ENCODE measurements around the gene FAM181A.
A peak's percentile ranks its signal among the peaks of the same experiment; 100 is the strongest.

Gene FAM181A

DNA sequence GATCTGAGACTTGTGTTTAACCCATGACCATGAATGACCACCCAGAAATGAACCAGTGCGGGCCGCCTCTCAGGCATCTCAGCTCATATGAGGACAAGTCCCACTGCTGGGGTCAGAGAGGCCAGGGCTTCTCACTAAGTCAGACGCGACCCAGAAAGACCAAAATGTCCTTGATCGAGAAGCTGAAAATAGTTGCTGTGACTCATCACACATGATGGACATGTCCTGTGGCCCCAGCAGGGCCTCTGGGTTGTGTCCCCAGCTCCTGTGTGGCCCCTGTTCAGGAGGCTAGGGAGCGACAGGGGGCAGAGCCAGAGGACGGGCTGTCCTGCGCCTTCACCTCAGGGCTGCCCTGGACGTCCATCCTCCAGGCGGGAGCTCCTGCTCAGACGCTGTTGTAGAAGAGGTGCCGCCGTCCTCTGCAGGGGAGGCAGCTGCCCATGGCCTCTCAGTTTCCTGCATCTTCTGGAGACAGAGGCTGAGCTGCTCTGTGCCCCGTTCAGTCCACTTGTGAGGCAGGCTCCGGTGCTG lies 29.0 kb upstream of the FAM181A start:
- no peak overlapping the region for H3K27ac Mint-ChIP-seq
- no peaks in the 10 kb centered on the region for H3K36me3 Mint-ChIP-seq
- peaks cover 1% of the 10 kb centered on the region for H3K27me3 Mint-ChIP-seq
- H3K4me1 Mint-ChIP-seq, result no peaks in the 10 kb centered on the region
- H3K9me3 Mint-ChIP-seq, result no peaks in the 10 kb centered on the region
- no peak overlapping the region for H3K4me3 Mint-ChIP-seq

DNA sequence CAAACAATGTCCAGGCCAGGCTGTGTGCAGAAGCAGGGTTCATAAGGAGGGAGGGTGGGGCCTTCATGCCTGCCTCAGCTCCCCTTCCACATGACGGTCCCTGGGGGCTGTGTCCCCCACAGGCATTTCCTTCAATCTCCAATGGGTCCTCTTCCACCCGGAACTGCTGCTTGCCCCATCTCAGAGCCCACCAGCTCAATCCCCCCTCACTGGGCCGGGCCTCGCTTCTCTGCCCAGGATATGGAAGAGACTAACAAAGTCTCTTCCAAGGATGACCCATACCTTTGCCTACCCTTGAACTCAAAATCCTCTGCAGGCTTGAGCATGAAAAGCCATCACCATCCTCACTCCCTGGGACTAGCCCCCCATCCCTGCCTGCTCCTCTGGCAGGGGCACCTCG lies 28.4 kb upstream of the FAM181A start:
- no peak overlapping the region for H3K27ac Mint-ChIP-seq

DNA sequence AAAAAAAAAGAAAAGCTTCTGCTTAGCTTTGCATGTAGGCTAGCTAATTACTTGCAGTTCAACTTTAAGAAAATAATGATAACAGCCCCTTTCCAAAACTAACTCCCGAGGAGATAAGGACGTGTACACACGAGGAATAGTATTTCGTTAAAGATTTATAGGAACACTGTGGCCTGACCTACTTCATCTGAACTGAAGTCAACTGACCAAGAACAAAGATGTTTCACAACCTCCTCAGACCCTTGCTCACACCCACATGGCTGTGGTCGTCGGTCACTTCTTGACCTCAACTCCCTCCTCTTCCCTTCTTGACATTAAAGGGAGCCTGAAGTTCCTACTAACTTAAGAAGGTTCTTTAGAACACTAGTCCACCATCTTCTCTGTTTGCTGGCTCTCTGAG lies 25.3 kb upstream of the FAM181A start:
- Mint-ChIP-seq H3K27me3 (peaks cover 9% of the 10 kb centered on the region), H3K4me3 (no peak overlapping the region), H3K4me1 (no peaks in the 10 kb centered on the region), H3K9me3 (no peaks in the 10 kb centered on the region), H3K36me3 (no peaks in the 10 kb centered on the region), H3K27ac (peak overlapping the region; percentile 5)

More for the DNA sequence above, 28.4 kb upstream of the FAM181A start:
- Mint-ChIP-seq H3K4me1 (no peaks in the 10 kb centered on the region), H3K27me3 (peaks cover 3% of the 10 kb centered on the region), H3K9me3 (no peaks in the 10 kb centered on the region), H3K36me3 (no peaks in the 10 kb centered on the region), H3K4me3 (no peak overlapping the region)

DNA sequence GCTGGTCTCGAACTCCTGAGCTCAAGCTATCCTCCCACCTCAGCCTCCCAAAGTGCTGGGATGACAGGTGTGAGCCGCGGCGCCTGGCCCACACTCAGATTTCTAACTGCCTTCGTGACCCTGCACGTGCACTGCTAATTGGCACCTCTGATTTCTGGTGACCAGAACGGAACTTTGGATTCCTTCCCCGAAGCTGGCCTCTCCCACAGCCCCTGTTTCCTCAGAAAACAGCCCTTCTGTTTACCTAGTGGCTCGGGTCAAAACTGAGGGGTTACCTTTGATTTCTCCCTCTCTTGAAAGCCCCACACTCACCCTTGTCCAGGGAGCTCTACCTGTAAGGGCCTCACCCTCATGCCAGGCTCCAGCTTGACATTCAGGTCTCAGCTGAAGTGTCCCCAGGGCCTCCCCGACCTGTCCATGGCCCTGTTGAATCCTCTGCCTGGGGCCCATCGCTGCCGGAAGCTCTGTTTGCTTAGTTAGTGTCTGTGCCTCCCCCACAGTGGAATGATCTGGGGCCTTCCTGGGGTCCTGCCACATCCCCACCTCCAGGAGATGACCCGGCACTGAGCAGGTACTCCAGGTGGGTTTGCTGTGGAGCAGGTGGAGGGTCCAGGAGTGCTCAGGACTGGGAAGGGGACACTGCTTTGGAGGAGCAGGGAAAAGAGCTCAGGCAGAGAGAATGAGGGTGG lies 24.4 kb upstream of the FAM181A start:
- Mint-ChIP-seq H3K27me3 (peaks cover 9% of the 10 kb centered on the region), H3K4me1 (no peaks in the 10 kb centered on the region), H3K9me3 (no peaks in the 10 kb centered on the region), H3K36me3 (no peaks in the 10 kb centered on the region), H3K4me3 (no peak overlapping the region), H3K27ac (no peak overlapping the region)

DNA sequence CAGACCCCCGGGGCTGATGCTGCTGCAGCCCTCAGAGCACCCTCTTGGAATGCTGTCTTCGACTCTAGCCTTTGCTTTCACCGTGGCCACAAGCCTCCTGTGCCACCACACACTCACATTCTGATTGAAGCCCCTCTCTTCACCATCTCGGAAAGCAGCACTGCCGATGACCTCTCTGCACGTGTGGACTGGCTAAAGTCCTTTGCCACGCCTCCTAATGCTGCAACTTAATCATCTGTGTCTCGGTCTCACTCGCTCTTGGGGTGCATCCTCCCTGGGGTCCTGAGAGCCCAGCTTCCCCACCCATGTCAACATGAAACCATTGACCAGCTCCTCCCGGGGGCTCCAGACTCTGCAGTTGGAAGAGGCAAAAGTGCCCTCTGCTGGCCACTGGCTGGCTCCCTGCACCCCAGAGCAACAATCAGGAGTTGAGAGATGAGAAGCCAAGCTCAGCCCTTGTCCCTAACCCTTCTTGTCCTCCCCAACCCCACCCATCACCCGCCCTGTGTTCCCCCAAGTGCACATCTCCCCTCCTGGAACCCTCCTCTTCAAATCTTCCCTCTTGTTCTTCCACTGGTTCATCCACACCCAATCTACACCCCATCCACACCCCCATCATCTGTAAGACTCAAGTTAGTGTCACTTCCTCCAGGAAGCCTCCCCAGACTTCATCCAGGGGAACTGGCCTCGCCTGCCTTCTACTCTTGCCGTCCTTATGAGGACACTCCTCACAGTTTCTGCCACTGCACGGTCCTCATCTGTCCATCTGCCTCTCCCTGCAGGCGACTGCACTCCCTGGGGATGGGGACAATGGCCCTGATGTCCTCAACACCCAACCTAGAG lies 23.6 kb upstream of the FAM181A start:
- Mint-ChIP-seq H3K36me3 (no peaks in the 10 kb centered on the region), H3K4me3 (no peak overlapping the region), H3K27me3 (peaks cover 9% of the 10 kb centered on the region), H3K9me3 (no peaks in the 10 kb centered on the region), H3K27ac (no peak overlapping the region), H3K4me1 (no peaks in the 10 kb centered on the region)

DNA sequence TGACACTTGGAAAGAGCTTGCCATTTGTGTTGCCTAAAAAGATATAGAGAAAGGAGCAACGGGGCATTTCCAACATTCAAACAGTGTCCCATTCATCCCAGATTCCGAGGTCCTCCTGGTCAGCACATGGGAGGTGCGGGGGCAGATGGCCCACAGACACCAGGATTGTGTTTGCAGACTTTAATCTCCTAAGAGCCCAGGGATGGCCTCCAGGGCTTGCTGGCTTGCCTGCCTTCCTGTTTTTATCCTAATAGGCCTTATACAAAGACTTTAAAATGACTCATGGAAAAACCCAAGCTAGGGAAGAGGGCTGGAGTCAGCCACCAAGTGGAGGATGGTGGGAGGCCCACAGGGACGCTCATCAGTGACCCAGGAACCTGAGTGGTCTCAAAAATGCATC lies 21.5 kb upstream of the FAM181A start:
- Mint-ChIP-seq H3K27me3 (peaks cover 7% of the 10 kb centered on the region), H3K9me3 (no peaks in the 10 kb centered on the region), H3K4me1 (no peaks in the 10 kb centered on the region), H3K4me3 (no peak overlapping the region), H3K27ac (no peak overlapping the region), H3K36me3 (no peaks in the 10 kb centered on the region)

DNA sequence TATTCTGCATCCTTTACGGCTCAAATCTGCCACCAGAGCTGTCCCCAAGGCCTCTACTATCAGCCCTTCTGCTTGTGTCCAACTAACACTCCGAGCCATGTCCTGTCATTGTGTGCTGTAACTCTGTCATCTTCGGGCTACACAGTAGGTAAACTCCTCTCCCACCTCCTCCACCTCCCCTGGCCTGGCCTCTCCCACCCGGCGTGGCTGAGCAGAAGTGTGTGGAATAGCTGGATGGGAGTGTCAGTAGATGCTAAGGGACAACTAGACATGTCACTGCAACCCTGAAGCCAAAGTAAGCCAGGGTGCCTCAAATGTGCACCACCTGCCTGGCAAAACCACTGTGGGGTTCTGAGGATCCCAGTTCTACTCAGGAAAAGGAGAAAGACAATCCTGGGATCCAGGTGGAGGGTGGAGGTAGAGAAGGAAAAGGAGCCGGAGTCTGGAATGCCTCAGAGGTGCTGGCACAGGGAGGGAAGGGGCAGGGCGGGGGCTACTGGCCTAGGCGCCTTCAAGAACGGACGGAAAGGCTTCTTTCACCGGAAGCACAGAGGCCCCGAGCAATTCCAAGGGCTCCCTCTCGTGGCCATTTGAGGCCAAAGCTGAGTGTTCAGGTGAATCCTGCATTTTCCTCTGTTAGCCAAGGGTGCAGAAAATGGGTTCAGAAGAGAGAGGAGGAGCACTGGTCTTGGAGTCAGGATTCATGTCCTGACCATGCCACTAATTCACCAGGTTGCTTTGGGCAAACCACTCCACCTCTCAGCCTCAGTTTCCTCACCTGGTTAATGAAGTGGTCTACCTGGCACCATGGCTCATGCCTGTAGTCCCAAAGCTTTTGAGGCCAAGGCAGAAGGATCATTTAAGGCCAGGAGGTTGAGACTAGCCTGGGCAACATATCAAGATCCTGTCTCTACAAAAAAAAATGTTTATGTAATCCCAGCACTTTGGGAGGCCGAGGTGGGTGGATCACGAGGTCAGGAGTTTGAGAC lies 20.5 kb upstream of the FAM181A start:
- Mint-ChIP-seq H3K4me3 (no peak overlapping the region), H3K4me1 (no peaks in the 10 kb centered on the region), H3K36me3 (no peaks in the 10 kb centered on the region), H3K9me3 (no peaks in the 10 kb centered on the region), H3K27ac (no peak overlapping the region), H3K27me3 (peaks cover 7% of the 10 kb centered on the region)

DNA sequence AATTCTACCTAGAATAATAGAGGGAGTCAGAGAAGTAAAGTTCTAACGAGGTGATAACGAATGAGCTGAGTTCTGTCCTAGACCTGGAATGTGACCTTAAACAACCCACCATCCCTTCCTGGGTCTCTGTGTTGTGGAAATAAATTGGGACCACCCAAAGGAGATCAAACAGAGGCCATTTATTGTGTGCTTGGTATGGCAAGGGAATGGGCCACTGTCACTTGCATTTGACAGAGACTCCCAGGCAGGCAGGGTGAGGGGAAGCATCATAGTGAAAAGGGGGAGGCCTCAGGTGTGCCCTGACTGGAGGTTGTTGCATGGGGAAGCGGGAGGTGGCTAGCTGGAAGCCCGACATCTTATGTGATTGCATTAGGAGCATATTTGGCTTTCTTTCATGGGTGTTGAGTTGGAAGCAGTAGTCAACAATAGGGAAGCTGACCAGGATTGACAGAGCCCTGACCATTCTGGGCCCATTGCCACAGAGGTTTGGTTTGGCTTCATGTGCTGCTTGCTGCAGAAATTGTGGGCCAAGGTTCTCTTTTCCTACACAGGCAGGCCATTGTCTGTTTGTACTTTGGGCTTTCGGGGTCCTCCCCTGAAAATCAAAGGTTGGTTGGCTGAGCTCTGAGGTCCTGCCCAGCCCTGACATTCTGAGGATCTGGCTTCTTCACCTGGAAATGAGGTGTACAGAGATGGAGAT lies 17.6 kb upstream of the FAM181A start:
- Mint-ChIP-seq H3K4me1 (no peaks in the 10 kb centered on the region), H3K36me3 (no peaks in the 10 kb centered on the region), H3K9me3 (no peaks in the 10 kb centered on the region), H3K27ac (no peak overlapping the region), H3K4me3 (no peak overlapping the region), H3K27me3 (no peaks in the 10 kb centered on the region)

DNA sequence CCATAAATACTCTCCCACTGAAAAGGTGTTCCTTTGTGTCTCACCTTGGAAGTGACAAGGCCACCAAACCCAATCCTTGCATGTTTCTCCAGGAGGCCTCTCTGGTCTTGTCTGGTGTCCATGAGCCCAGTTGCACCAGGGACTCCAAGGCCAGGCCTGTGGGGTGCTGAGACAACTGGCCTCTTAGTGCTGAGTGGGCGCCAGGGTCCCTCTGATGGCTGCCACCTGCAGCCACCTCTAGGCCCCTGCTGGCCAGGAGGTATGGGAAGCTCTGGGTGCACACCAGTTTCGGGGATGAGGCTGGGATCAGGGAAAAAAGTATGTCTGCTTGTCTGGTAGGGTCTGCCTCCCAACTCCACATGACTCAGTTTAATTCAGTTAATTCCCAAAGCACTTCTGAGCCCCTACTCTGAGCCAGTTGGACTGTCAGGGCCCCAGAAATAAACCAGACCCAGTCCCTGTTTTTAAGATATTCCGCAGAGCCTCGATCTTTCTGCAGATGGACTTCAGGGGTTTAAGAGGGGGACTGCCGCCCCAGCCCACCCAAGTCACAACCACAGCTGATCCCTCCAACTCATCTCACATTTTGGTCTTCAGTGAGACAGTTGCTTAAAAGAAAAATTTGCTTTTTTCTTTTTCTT lies 15.0 kb upstream of the FAM181A start:
- Mint-ChIP-seq H3K27me3 (no peaks in the 10 kb centered on the region), H3K4me3 (no peak overlapping the region), H3K27ac (no peak overlapping the region), H3K4me1 (no peaks in the 10 kb centered on the region), H3K36me3 (no peaks in the 10 kb centered on the region), H3K9me3 (no peaks in the 10 kb centered on the region)

DNA sequence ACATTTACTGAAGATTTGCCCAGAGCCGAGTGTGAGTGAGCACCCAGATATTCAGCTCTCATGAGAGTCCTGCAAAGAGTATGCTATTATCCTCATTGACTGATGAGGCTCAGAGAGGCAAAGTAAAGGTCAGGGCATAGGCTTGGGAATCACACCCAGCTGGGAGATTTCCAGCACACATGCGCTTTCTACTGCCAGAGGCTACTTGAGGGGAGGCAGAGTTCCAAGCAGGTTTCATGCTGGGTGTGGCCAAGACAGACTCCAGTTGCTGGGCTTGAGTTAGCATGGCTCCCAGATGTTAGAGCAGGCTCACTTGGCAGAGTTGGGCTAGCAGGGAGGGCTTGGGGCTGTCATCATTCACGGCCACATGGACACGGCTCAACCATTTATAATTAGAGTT lies 14.4 kb upstream of the FAM181A start:
- Mint-ChIP-seq H3K9me3 (no peaks in the 10 kb centered on the region), H3K4me3 (no peak overlapping the region), H3K27ac (no peak overlapping the region)

DNA sequence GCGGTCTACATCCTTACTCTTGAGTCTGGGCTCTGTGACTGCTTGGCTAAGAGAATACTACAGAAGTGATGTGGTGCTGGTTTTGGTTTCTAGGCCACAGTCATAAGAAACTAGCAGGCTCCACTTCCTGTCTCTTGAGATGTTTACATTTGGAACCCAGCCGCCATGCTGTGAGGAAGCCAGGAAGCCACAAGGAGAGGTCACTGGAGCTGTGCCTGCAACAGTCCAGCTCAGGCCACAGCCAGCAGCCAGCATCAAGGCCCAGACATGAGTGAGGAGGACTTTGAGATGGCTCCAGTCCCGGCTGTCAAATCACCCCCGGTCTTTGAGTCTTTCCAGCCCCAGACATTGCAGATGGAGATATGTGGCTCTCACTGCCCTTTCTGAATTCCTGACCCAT lies 12.9 kb upstream of the FAM181A start:
- Mint-ChIP-seq H3K4me1 (no peaks in the 10 kb centered on the region), H3K36me3 (no peaks in the 10 kb centered on the region), H3K27ac (no peak overlapping the region), H3K4me3 (no peak overlapping the region), H3K27me3 (no peaks in the 10 kb centered on the region), H3K9me3 (no peaks in the 10 kb centered on the region)

More for the DNA sequence above, 14.4 kb upstream of the FAM181A start:
- Mint-ChIP-seq H3K36me3 (no peaks in the 10 kb centered on the region), H3K4me1 (no peaks in the 10 kb centered on the region), H3K27me3 (no peaks in the 10 kb centered on the region)

DNA sequence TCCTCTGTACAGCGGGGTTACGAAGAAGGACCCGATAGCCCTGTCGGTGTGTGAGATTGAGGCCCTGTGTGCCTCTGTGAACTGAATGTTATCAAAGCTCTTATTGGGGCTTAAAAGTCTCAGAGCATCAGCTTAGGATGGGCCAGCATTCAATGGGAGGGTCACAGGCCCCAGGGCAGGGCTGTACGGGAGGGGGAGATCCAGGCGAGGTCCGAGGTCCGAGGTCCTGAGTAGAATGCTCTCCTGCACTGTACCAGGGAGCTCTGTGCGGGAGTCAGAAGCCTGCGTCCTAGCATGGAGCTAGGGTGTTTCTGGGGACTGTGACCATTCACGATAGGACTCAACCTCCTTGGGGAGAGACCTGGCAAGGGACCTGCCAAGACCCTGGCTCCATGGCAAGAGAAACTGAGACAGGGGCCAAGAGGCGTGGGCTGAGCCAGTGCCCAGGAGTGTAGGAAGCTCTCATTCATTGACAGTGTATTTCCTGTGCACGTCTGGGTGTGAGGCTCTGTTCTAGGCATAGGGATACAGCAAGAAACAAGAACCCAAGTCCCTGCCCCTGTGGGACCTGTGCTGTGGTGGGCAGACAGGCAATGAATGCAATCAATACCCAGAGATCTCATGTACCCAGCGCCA lies 12.0 kb upstream of the FAM181A start:
- H3K4me1 Mint-ChIP-seq, result no peaks in the 10 kb centered on the region
- H3K27ac Mint-ChIP-seq, result no peak overlapping the region
- no peak overlapping the region for H3K4me3 Mint-ChIP-seq
- no peaks in the 10 kb centered on the region for H3K36me3 Mint-ChIP-seq
- H3K27me3 Mint-ChIP-seq, result no peaks in the 10 kb centered on the region
- H3K9me3 Mint-ChIP-seq, result no peaks in the 10 kb centered on the region

DNA sequence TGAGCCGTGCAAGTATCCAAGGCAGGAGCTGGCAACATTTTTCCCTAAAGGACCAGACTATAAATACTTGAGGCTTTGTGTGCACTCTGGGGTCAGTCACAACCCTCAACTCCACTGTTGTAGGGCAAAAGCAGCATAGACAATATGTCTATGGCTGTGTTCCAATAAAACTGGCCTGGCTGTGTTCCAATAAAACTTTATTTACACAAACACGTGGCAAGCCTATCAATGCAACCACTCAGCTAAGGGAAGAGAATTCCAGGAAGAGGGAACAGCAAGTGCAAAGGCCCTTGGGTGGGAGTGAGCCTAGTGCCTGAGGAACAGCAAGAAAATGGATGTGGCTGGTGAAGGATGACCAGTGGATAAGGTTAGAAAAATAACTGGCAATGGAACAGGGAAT lies 11.3 kb upstream of the FAM181A start:
- Mint-ChIP-seq H3K4me3 (no peak overlapping the region), H3K36me3 (no peaks in the 10 kb centered on the region), H3K9me3 (no peaks in the 10 kb centered on the region), H3K4me1 (no peaks in the 10 kb centered on the region), H3K27ac (no peak overlapping the region), H3K27me3 (no peaks in the 10 kb centered on the region)

DNA sequence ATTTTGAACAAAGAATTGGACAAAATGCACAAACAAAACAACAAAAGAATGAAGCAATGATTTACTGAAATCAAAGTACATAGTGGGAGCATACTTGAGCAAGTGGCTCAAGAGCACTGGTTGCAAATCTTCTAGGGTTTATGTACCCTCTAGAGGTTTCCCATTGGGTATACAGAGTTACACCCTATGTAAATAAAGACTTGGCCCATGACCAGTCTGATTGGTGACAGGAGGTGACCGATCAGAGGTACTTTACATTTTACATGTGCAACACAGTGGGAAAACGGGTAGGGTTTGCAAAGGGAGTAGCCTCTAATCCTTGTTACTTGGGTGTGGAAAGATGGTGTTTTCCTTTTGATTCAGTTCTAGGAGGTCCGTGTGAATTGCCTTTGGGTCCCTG lies 10.6 kb upstream of the FAM181A start:
- Mint-ChIP-seq H3K27me3 (no peaks in the 10 kb centered on the region), H3K4me1 (no peaks in the 10 kb centered on the region), H3K4me3 (no peak overlapping the region), H3K36me3 (no peaks in the 10 kb centered on the region), H3K27ac (no peak overlapping the region), H3K9me3 (no peaks in the 10 kb centered on the region)
